Peyer's patch (tissue), 4 donors: ENCODE results near the gene FH. TPM values are rescaled to one million over a fixed set of nuclear protein-coding genes. Genes with fewer than 3 reads are reported as not detected.

Source experiments
- DNase-seq, 3 donors: peaks; one replicate each; pipeline ENCODE4 v3.0.0-alpha.2; 2017 to 2019
- H3K27ac ChIP-seq, 4 donors: fragments of 200-600 bp; sonication (generic); one replicate each; pipeline ENCODE4 v1.5.1; 2016 to 2019
- H3K27me3 ChIP-seq, 2 donors: fragments of 200-600 bp; sonication (generic); one replicate each; pipeline ENCODE4 v1.5.1; 2019
- H3K36me3 ChIP-seq, 3 donors: fragments of 200-600 bp; sonication (generic); one replicate each; pipeline ENCODE4 v1.5.1; 2016 to 2019
- H3K4me1 ChIP-seq, 4 donors: fragments of 200-600 bp; sonication (generic); one replicate each; pipeline ENCODE4 v1.5.1; 2016 to 2019
- H3K4me3 ChIP-seq, 4 donors: fragments of 200-600 bp; sonication (generic); 1 replicate in 3 of 4; 2 replicates in 1 of 4; pipeline ENCODE4 v1.5.1; 2016 to 2019; ENCODE audit warnings: mild to moderate bottlenecking in 1 of 4
- H3K9me3 ChIP-seq, 4 donors: fragments of 200-600 bp; sonication (generic); one replicate each; pipeline ENCODE4 v1.5.1; 2016 to 2019; ENCODE audit warnings: mild to moderate bottlenecking in 1 of 4
- CTCF ChIP-seq, 6 experiments: fragments of 450-650 bp in 4 of 6; fragments of 200-600 bp in 2 of 6; sonication (generic) in 1 of 6; IDR thresholded peaks; one replicate each; pipeline ENCODE4 v1.5.1; 2017 to 2019; ENCODE audit warnings: antibody characterized with exemption in 6 of 6, mild to moderate bottlenecking in 3 of 6, moderate library complexity in 1 of 6
- POLR2A ChIP-seq, 2 donors: fragments of 450-650 bp; IDR thresholded peaks; one replicate each; pipeline ENCODE4 v1.5.1; 2017; ENCODE audit warnings: antibody characterized with exemption in 2 of 2, mild to moderate bottlenecking in 2 of 2, moderate library complexity in 2 of 2
- total RNA-seq, 4 donors: library from RNA; depleted of rRNA; stranded (reverse); fragments of >200 nt; gene quantifications; one replicate each; pipeline ENCODE4 v1.1.0, GENCODE V29; 2016

FH gene
- total RNA-seq, result 10 to 100 TPM; 29.7 to 91.3 (median 56.1) TPM

GRCh38 chr1:241519308-241520079, at the start of gene FH:
Gene FH (minus strand): TSS chr1:241519755. CDS start chr1:241519722, 33 bp downstream.
- peak; percentile 65 to 93 for TF ChIP-seq POLR2A (IDR thresholded peaks at IDR 0.05)
- TF ChIP-seq CTCF (IDR thresholded peaks at IDR 0.05), result peak in 1 of 6 experiments; percentile 4
- DNase-seq, result peak; percentile 96 to 98 (median 97)
- Histone ChIP-seq H3K4me1 (peaks cover 0 to 13% (median 0%) of the 10 kb centered on the region in 4 donors), H3K9me3 (no peaks in the 10 kb centered on the region), H3K36me3 (peaks cover 0 to 9% (median 0%) of the 10 kb centered on the region in 3 donors), H3K27ac (peak within 1 kb of the TSS; percentile 64 to 93 (median 88)), H3K4me3 (peak within 1 kb of the TSS; percentile 60 to 90 (median 74)), H3K27me3 (no peaks in the 10 kb centered on the region)

GRCh38 chr1:241560849-241561187, 41.3 kb upstream of the FH start:
- DNase-seq, result no peak
- no peaks in the 10 kb centered on the region for H3K9me3 ChIP-seq
- no peaks in the 10 kb centered on the region for H3K27me3 ChIP-seq
- H3K4me1 ChIP-seq, result no peaks in the 10 kb centered on the region
- no peak overlapping the region for H3K27ac ChIP-seq
- TF ChIP-seq POLR2A (IDR thresholded peaks at IDR 0.05) (no peak), CTCF (IDR thresholded peaks at IDR 0.05) (no peak)
- H3K4me3 ChIP-seq, result no peak overlapping the region
- H3K36me3 ChIP-seq, result no peaks in the 10 kb centered on the region

- no peaks in the 10 kb centered on the region for H3K9me3 ChIP-seq
- H3K27me3 ChIP-seq, result no peaks in the 10 kb centered on the region
- no peaks in the 10 kb centered on the region for H3K4me1 ChIP-seq
- DNase-seq, result no peak
- H3K36me3 ChIP-seq, result no peaks in the 10 kb centered on the region
- TF ChIP-seq POLR2A (IDR thresholded peaks at IDR 0.05), result no peak
- TF ChIP-seq CTCF (IDR thresholded peaks at IDR 0.05), result no peak
- no peak overlapping the region for H3K27ac ChIP-seq
- H3K4me3 ChIP-seq, result no peak overlapping the region
These were observed 40.7 kb upstream of the FH start for GRCh38 chr1:241560146-241560848.

- Histone ChIP-seq H3K9me3 (no peaks in the 10 kb centered on the region), H3K4me1 (no peaks in the 10 kb centered on the region), H3K4me3 (no peak overlapping the region), H3K27ac (no peak overlapping the region), H3K27me3 (no peaks in the 10 kb centered on the region), H3K36me3 (no peaks in the 10 kb centered on the region)
- TF ChIP-seq CTCF (IDR thresholded peaks at IDR 0.05) (no peak), POLR2A (IDR thresholded peaks at IDR 0.05) (no peak)
- no peak for DNase-seq
These were observed 38.1 kb upstream of the FH start for GRCh38 chr1:241557551-241558193.

- H3K4me3 ChIP-seq, result no peak overlapping the region
- no peaks in the 10 kb centered on the region for H3K27me3 ChIP-seq
- no peak overlapping the region for H3K27ac ChIP-seq
- TF ChIP-seq POLR2A (IDR thresholded peaks at IDR 0.05) (no peak), CTCF (IDR thresholded peaks at IDR 0.05) (no peak)
- no peaks in the 10 kb centered on the region for H3K36me3 ChIP-seq
- no peaks in the 10 kb centered on the region for H3K9me3 ChIP-seq
- DNase-seq, result no peak
- peaks cover 0 to 3% (median 0%) of the 10 kb centered on the region in 4 donors for H3K4me1 ChIP-seq
These were observed 37.5 kb upstream of the FH start for GRCh38 chr1:241557031-241557430.
